Suprapubic skin (tissue), 4 donors: ENCODE data around the gene PIK3CG. TPM values are rescaled to one million over a fixed set of nuclear protein-coding genes. Genes with fewer than 3 reads are reported as not detected.
"Not testable (repeated sequence)": the region's sequence is repeated elsewhere in the genome, so short reads cannot be mapped to it uniquely, and the experiment has no call there.

ENCODE experiments used
- DNase-seq, 2 donors: peaks; one replicate each; pipeline ENCODE4 v3.0.0-alpha.2; 2019; ENCODE audit warnings: low spot score in 2 of 2
- H3K27ac ChIP-seq: fragments of 200-600 bp; sonication (generic); one replicate; pipeline ENCODE4 v1.5.1; 2019
- H3K27me3 ChIP-seq: fragments of 200-600 bp; sonication (generic); one replicate; pipeline ENCODE4 v1.5.1; 2019
- H3K36me3 ChIP-seq: fragments of 200-600 bp; sonication (generic); one replicate; pipeline ENCODE4 v1.5.1; 2019
- H3K4me1 ChIP-seq: fragments of 200-600 bp; sonication (generic); one replicate; pipeline ENCODE4 v1.5.1; 2019
- H3K4me3 ChIP-seq: fragments of 200-600 bp; sonication (generic); one replicate; pipeline ENCODE4 v1.5.1; 2019; ENCODE audit warnings: mild to moderate bottlenecking
- H3K9me3 ChIP-seq: fragments of 200-600 bp; sonication (generic); one replicate; pipeline ENCODE4 v1.5.1; 2019
- CTCF ChIP-seq, 2 donors: fragments of 200-600 bp in 1 of 2; fragments of 450-650 bp in 1 of 2; sonication (generic) in 1 of 2; IDR thresholded peaks; one replicate each; pipeline ENCODE4 v1.5.1; 2016 to 2019; ENCODE audit warnings: antibody characterized with exemption in 2 of 2, mild to moderate bottlenecking in 1 of 2, moderate library complexity in 1 of 2
- EP300 ChIP-seq: sonication (generic); formaldehyde crosslinking; IDR thresholded peaks from one replicate; pipeline ENCODE4 v1.6.1; 2017; ENCODE audit warnings: antibody characterized with exemption
- POLR2A ChIP-seq, 2 donors: fragments of 450-650 bp; IDR thresholded peaks; one replicate each; pipeline ENCODE4 v1.6.1; 2017; ENCODE audit warnings: antibody characterized with exemption in 2 of 2, mild to moderate bottlenecking in 2 of 2, moderate library complexity in 2 of 2
- POLR2AphosphoS5 ChIP-seq, 3 donors: sonication (generic); formaldehyde crosslinking; IDR thresholded peaks; one replicate each; pipeline ENCODE4 v1.6.1; 2017; ENCODE audit warnings: antibody characterized with exemption in 3 of 3
- WGBS: methylation state at CpG from one replicate; pipeline ENCODE4 v1.1.5; 2018; 5-methylcytosine and 5-hydroxymethylcytosine counted together
- total RNA-seq, 4 donors: library from RNA; depleted of rRNA; stranded (reverse); fragments of >200 nt; gene quantifications; one replicate each; pipeline ENCODE4 v1.1.0, GENCODE V29; 2016

Gene PIK3CG
- total RNA-seq, 4 donors from 2014 or later: 1.3 to 6.2 (median 2.3) TPM

DNA sequence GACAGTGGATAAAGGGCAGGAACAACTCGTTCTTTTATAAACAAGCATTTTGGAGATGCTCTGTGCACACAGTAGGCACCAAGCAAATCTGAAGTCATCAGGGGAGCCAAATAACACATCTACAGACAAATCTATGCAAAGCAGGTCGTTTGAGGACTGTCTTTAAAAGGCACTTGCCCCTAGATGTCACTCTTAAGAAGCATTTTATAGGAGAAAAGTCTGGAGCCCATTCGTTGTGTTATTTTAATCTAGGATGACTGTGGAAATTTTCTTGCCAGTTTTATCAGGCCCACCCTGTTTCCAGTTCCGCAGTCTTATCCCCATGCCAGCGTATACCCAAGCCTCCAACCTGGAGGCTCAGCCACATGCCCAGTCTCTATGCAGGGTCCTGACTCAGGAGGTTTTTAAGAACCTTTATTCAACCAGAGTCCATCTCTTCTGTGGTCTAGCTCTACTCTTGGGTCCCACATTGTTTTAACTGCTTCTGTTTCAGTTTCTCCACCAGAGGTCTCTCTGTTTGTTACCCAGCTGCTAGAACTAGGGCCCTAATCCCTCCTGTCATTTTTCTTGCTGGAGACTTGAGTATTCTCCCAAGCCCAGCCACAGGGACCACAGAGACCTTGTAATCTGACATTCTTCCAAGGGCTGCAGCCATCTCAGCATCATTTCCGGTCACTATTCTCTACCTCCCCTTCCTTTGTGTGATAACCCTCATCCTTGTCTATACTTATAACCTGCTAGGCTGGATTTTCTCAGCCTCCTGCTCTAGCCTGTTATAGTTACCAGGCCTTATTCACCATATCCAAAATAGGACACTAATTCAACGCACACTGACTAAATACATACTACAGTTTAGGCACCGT is 26.7 kb downstream of the PIK3CG start:
- Histone ChIP-seq H3K9me3 (no peaks in the 10 kb centered on the region), H3K27ac (no peak overlapping the region), H3K4me3 (no peak overlapping the region), H3K36me3 (no peaks in the 10 kb centered on the region), H3K27me3 (no peaks in the 10 kb centered on the region), H3K4me1 (no peaks in the 10 kb centered on the region)
- 64% methylated on average over 8 of the region's 8 CpGs for WGBS
- DNase-seq: no peak
- no peak for TF ChIP-seq POLR2AphosphoS5 (IDR thresholded peaks at IDR 0.05)
- no peak for TF ChIP-seq EP300
- no peak for TF ChIP-seq POLR2A (IDR thresholded peaks at IDR 0.05)
- no peak for TF ChIP-seq CTCF (IDR thresholded peaks at IDR 0.05)

- DNase-seq: no peak
- WGBS: 87% methylated on average over 2 of the region's 2 CpGs
- no peaks in the 10 kb centered on the region for H3K9me3 ChIP-seq
Measured at GRCh38 chr7:106893591-106893990, 28.5 kb downstream of the PIK3CG start.

DNA sequence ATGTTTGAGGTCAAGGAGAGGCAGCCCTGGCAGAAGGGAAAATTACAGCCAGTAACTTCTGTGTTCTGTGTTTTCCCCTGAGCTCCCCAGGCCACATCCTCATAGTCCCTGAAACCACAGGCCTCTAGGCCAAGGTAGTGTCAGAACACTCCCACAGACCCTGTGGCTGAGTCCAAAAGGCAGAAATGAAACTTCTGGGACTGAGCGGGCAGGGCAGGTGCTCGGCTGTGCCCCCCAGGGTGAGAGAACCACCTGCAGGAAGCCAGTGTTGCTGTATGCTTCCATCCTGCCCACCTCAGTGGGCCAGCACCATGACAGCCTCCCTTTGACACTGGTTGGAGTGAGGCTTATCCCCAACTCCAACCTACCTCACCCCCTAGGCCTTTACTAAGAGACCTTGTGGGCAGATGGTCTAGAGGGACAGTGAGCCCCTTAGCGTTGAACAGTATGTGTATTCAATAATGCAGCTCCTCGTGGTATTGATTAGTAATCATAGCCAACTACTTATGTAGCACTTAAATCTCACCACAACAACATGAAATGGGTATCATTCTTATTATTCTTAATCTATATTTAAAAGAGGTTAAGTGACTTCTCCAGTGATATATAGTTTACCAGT is 30.3 kb downstream of the PIK3CG start:
- Histone ChIP-seq H3K36me3 (no peaks in the 10 kb centered on the region), H3K9me3 (no peaks in the 10 kb centered on the region), H3K4me1 (no peaks in the 10 kb centered on the region), H3K27me3 (no peaks in the 10 kb centered on the region), H3K27ac (no peak overlapping the region), H3K4me3 (no peak overlapping the region)
- no peak for TF ChIP-seq POLR2A (IDR thresholded peaks at IDR 0.05)
- DNase-seq: no peak
- 81% methylated on average over 4 of the region's 4 CpGs for WGBS

More at GRCh38 chr7:106893591-106893990, 28.5 kb downstream of the PIK3CG start:
- Histone ChIP-seq H3K27ac (no peak overlapping the region), H3K4me1 (no peaks in the 10 kb centered on the region), H3K4me3 (no peak overlapping the region), H3K36me3 (no peaks in the 10 kb centered on the region), H3K27me3 (no peaks in the 10 kb centered on the region)
- no peak for TF ChIP-seq POLR2AphosphoS5 (IDR thresholded peaks at IDR 0.05)
- no peak for TF ChIP-seq EP300
- TF ChIP-seq POLR2A (IDR thresholded peaks at IDR 0.05): no peak
- no peak for TF ChIP-seq CTCF (IDR thresholded peaks at IDR 0.05)

GRCh38 chr7:106896231-106896630 is 31.1 kb downstream of the PIK3CG start:
- WGBS: 78% methylated on average over 3 of the region's 3 CpGs

DNA sequence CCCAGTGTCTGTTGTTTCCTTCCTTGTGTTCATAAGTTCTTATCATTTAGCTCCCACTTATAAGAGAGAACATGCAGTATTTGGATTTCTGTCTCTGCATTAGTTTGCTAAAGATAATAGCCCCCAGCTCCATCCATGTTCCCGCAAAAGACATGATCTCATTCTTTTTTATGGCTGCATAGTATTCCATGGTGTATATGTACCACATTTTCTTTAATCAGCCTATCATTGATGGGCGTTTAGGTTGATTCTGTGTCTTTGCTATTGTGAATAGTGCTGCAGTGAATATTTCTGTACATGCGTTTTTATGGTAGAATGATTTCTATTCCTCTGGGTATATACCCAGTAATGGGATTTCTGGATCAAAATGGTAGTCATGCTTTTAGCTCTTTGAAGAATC is 32.5 kb downstream of the PIK3CG start:
- not testable (repeated sequence) for DNase-seq, H3K9me3 ChIP-seq, H3K27me3 ChIP-seq, H3K36me3 ChIP-seq, H3K4me1 ChIP-seq, H3K27ac ChIP-seq, H3K4me3 ChIP-seq
- WGBS: 95% methylated on average over 3 of the region's 3 CpGs

More at GRCh38 chr7:106896231-106896630, 31.1 kb downstream of the PIK3CG start:
- Histone ChIP-seq H3K27me3 (no peaks in the 10 kb centered on the region), H3K27ac (no peak overlapping the region), H3K4me1 (no peaks in the 10 kb centered on the region), H3K4me3 (no peak overlapping the region), H3K9me3 (no peaks in the 10 kb centered on the region), H3K36me3 (no peaks in the 10 kb centered on the region)
- DNase-seq: no peak
- TF ChIP-seq EP300 (no peak), POLR2AphosphoS5 (IDR thresholded peaks at IDR 0.05) (no peak), CTCF (IDR thresholded peaks at IDR 0.05) (no peak), POLR2A (IDR thresholded peaks at IDR 0.05) (no peak)

DNA sequence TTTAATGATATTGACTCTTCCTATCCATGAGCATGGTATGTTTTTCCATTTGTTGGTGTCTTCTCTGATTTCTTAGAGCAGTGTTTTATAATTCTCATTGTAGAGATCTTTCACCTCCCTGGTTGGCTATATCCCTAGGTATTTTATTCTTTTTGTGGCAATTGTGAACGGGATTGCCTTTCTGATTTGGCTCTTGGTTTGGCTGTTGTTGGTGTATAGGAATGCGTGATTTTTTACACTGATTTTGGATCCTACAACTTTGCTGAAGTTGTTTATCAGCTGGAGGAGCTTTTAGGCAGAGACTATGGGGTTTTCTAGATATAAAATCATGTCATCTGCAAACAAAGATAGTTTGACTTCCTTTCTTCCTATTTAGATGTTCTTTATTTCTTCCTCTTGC is 33.9 kb downstream of the PIK3CG start:
- H3K4me1 ChIP-seq, H3K27me3 ChIP-seq, H3K36me3 ChIP-seq, DNase-seq, H3K27ac ChIP-seq, H3K4me3 ChIP-seq, H3K9me3 ChIP-seq: not testable (repeated sequence)
- 86% methylated on average over 2 of the region's 2 CpGs for WGBS
